H1 (cell line): Measurements from ENCODE around the gene MYL7. TPM values are rescaled to one million over a fixed set of nuclear protein-coding genes. Genes with fewer than 3 reads are reported as not detected.

Source experiments
- JUND ChIP-seq: IDR thresholded peaks from 2 replicates; pipeline ENCODE4 v1.6.1; 2011; ENCODE audit warnings: mild to moderate bottlenecking, improper control_type of control experiment, low read length
- KDM1A ChIP-seq: fragments of 200-600, 300-600 bp; sonication (generic); IDR thresholded peaks from 2 replicates; pipeline ENCODE4 v1.7.1; 2016; ENCODE audit warnings: mild to moderate bottlenecking, low read length, borderline replicate concordance
- RBBP5 ChIP-seq: IDR thresholded peaks from 2 replicates; pipeline ENCODE4 v1.7.1; 2012; ENCODE audit warnings: low read depth, mild to moderate bottlenecking, inconsistent platforms, low read length, moderate library complexity, borderline replicate concordance
- polyA plus RNA-seq, 7 experiments: library from polyadenylated mRNA; depleted of rRNA in 3 of 7; stranded (reverse) in 5 of 7; unstranded in 2 of 7; fragments of >200 nt in 5 of 7; fragments of 200-250 nt in 2 of 7; gene quantifications; 1 replicate in 5 of 7; 2 replicates in 1 of 7; 4 replicates in 1 of 7; pipeline versions ENCODE4 v1.2.1 to v1.2.3, GENCODE V29; 2011 to 2013; ENCODE audit warnings: missing spikeins in 2 of 7, mixed read lengths in 2 of 7
- total RNA-seq: library from RNA; stranded (reverse); fragmentation: NEBNext Ultra II Directional; extraction: Animal tissue kit (Norgen Biotek cat#: 25700); gene quantifications from 2 replicates; pipeline ENCODE4 v1.2.1, GENCODE V29; 2021
- TF ChIP-seq, protein P1 (sequence below): IDR thresholded peaks from 2 replicates; pipeline ENCODE4 v1.6.1; 2011; ENCODE audit warnings: low read length, improper control_type of control experiment

MYL7 gene
- total and polyA plus RNA-seq, 2 of the 8 experiments (the other 6 are each of a cell fraction or from before 2014, with no cell fraction given): 3.3 to 3.4 TPM

DNA sequence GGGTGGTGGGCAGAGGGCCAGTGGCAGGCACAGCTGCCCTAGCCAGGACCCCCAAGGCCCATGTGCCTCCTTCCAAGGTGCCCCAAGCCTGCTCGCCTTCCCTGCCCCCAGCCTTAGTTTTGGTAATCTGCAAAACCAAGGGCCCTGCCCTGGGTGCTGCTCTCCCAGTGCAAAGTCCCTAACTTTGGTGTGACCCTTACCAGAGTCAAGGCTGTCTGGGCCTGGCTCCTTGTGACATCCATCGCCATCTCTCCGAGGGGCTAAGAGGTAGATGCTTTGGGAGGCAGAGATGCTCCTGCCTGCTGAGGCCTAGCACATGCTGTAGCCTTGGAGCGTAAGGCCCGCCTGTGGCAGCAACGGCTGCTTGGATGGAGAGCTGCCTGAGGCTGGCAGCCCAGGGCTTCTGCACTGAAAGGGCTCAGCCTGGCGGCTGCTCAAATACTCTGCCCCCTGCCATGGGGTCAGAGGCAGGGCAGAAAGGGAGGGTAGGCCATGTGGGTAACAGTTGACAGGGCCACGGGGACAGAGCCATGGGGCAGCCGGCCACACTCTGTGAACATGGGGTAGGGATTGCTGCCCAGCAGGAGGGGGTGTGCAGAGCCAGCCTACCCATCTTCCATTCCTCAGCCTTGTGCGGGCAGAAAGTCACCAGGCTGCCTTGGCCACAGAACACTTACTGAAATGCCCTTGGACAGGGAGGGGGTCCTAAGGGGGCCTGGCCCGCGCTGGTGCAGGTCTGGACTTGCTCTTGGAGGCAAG lies 17.9 kb upstream of the MYL7 start (continued):
- no peak for TF ChIP-seq JUND
- TF ChIP-seq, protein P1, sequence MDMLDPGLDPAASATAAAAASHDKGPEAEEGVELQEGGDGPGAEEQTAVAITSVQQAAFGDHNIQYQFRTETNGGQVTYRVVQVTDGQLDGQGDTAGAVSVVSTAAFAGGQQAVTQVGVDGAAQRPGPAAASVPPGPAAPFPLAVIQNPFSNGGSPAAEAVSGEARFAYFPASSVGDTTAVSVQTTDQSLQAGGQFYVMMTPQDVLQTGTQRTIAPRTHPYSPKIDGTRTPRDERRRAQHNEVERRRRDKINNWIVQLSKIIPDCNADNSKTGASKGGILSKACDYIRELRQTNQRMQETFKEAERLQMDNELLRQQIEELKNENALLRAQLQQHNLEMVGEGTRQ: no peak
- TF ChIP-seq KDM1A: no peak
- TF ChIP-seq RBBP5: no peak
